HPDE6-E6E7 (cell line): ENCODE measurements around the gene ZNF672.
"Not testable (repeated sequence)": the region's sequence is repeated elsewhere in the genome, so short reads cannot be mapped to it uniquely, and the experiment has no call there.

Source experiments
- DNase-seq: peaks from one replicate; pipeline ENCODE4 v3.0.0; 2011; ENCODE audit warnings: missing footprints; ENCODE audit errors: extremely low spot score

ZNF672 gene

DNA sequence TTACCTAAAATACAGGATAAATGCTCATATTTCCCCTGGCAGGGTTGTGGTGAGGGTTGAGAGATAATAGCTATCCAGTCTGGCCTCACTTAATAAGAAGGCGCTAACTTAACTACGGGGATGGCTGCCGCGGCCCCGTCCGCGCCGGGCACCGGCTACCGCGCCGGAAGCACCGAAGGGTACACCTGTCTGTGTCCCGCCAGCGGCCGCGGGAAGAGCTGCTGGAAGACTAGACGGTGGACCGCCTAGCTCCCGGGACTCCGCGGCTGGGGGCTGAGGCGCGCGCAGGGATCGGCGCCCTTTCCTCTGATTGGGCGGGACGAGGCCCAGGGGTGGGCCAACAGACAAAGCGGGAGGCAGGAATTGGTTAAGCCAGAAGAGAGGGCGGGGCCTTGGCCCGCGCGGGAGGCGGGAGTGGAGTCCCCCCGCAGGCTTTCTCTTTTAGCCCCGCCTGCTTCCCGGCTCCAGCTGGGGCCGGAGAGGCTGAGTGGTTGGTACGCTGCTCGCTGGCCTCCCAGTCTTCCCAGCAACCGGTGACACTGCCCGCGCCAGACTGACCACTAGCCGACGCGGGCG, at the start of gene ZNF672:
Gene ZNF672, plus strand, starts transcription at position 444 of the 576 bp plus-strand sequence. CDS start 9,051 bp downstream, outside the sequence.
- DNase-seq, result peak; percentile 96

DNA sequence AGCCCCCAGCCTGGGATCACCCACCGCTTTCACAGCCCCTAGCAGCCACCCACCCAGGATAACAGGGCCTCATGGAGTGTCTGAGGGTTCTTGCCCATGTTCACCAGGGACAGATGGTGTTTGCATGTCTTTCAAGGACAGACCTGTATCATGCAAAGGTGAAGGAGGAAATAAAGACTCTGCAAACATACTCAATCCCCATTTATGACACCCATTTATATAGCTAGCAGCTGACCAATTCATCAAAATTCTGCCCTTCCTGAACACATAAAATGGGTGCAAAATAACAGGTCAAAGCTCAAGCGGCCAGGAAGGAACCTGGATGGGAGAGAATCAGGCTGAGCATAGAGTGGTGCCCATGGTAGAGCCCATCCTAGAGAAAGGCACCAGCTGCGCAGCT, 49.7 kb upstream of the ZNF672 start:
- DNase-seq, result no peak

DNA sequence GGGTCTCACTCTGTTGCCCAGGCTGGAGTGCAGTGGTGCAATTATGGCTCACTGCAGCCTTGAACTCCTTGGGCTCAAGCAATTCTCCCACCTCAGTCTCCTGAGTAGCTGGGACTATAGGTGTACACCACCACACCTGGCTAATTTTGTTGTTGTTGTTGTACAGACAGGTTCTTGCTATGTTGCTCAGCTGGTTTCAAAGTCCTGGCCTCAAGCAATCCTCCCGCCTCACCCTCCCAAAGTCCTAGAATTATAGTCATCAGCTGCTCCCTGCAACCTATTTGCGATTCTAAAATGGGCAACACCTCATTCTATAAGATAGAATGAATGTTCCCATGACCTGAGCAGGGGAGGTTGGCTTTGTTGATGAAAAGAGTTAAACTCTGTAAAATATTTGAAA, 48.7 kb upstream of the ZNF672 start:
- not testable (repeated sequence) for DNase-seq

DNA sequence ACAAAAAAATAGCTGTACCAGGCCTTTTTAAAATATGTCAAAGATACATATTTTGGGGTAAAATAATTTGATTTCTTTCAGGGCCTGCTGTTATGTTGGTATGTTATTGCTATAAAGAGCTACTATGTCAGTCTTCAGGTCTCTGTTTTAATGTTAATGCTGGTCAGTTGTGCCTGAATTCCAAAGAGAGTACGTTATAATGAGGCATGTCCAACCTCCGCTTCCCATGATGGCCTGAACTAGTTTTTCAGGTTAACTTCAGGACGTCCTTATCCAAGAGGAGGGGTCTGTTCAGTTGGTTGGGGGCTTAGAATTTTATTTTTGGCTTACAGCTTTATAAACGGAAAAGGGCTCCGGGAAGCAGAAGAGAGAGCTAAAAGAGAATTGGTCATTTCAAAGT, 47.6 kb upstream of the ZNF672 start:
- DNase-seq, result no peak

DNA sequence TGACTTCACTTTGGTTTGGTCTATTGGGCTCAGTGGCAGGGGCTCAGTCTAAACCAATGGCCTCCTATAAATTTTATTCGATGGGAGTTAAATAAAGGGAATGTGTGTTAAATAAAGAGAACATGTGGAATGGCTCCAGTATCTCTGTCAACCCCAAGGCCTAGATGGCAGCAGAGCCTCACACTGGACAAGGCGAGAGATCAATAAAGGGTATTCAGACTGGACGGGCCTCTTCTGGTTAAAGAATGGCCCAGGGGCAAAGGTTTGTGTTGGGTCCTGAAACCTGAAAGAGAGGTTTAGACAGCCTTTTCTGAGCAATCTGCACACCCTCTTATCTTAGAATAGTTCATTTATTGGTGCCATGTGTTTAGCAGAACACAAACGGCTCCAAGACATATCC, 47.0 kb upstream of the ZNF672 start:
- DNase-seq, result no peak

DNA sequence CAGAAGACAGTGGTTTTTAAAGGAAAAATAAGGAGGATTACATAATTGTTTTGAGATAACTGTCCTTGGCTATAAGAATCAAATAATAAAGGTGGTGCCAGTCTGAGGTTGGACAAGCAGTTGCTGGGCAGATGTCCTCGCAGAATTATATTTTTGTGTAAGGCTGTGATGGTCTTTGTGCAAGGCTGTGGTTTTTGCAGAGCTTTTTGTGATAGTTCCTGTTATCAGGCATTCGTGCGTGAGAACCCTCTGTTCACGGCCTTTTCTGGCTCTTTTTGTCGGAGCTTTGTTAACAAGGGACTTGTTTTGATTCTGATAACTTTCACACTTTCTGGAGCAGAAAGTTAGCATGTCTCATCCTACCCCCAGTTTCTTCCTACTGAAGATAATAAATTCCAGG, 45.7 kb upstream of the ZNF672 start:
- no peak for DNase-seq

DNA sequence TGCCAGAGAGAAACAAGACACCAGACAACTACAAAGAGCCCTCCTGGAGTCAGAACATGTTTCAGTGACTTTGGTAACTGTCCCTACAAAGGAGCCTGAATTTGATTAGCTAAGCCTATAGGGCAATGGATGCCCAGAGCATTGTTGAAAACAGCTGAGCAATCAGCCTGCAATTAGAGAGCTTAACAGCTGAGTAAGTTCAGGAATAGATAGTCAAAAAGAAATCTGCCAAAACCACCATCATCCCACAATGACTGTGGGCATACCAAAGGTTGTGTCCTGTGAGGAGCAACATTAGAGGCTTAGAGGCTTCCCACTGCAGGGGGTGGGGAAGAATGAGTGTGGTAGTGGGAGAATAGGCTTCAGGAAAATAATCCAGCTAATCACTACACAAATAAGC, 44.4 kb upstream of the ZNF672 start:
- no peak for DNase-seq

DNA sequence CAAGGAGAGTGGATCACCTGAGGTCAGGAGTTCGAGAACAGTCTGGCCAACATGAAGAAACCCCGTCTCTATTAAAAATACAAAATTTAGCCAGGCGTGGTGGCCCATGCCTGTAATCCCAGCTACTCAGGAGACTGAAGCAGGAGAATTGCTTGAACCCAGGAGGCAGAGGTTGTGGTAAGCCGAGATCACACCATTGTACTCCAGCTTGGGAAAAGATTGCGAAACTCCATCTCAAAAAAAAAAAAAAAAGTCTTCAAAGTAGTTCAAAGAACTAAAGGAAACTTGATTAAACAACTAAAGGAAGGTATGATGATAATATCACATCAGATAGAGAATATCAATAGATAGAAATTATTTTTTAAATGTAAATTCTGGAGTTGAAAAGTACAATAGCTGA, 43.4 kb upstream of the ZNF672 start:
- not testable (repeated sequence) for DNase-seq

DNA sequence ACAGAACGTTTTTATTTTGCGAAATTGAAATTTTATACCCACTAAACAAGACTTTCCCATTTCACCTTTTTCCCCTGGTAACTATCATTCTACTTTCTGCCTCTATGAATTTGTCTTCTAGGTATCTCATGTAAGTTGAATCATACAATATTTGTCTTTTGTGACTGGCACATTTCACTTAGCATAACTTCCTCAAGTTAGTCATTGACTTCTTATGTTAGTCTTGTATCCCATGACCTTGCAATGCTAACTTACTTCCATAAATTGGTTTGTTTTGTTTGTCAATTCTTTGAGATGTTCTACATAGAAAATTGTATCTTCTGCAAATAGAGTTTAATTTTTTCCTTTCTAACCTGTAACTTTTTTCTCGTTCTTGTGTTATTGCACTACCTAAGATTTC, 39.2 kb upstream of the ZNF672 start:
- no peak for DNase-seq

DNA sequence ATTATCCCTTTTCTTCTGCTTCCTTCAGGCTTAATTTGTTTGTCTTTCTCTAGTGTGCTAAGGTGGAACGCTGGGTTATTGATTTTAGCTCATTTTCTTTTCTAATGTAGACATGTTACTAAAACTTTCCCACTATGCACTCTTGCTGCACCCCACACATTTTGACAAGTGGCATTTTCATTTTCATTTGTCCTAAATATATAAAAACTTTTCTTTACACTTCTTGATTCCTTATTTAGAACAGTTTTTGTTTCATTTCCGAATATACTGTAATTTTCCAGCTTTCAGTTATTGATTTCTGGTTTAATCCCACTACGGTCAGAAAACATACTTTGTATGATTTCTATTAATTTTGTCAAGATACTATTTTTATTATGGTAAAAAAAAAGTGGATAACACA, 37.6 kb upstream of the ZNF672 start:
- no peak for DNase-seq

DNA sequence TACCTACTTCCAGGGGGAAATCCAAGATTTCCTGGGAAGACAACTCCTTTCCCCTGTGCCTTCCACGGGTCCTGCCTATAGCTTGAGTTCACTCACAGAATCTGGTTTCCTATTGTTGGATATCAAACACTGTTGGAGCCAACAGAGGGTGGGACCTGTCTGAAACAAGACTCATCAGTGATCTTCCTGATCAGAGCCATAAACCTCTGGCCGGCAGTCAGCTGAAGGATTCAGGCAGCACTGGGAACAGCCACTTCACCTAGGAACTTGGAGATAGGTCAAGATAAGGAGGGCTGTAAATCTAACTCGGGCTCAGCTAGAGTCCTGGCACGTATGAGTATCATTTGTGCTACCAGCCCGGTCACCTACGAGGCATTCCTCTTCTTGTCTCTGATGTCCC, 35.6 kb upstream of the ZNF672 start:
- no peak for DNase-seq

DNA sequence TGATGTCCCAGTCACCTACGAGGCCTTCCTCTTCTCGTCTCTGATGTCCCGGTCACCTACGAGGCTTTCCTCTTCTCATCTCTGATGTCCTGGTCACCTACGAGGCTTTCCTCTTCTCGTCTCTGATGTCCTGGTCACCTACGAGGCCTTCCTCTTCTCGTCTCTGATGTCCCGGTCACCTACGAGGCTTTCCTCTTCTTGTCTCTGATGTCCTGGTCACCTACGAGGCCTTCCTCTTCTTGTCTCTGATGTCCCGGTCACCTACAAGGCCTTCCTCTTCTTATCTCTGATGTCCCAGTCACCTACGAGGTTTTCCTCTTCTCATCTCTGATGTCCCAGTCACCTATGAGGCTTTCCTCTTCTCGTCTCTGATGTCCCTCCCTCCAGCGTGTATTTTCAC, 34.5 kb upstream of the ZNF672 start:
- DNase-seq, result not testable (repeated sequence)

DNA sequence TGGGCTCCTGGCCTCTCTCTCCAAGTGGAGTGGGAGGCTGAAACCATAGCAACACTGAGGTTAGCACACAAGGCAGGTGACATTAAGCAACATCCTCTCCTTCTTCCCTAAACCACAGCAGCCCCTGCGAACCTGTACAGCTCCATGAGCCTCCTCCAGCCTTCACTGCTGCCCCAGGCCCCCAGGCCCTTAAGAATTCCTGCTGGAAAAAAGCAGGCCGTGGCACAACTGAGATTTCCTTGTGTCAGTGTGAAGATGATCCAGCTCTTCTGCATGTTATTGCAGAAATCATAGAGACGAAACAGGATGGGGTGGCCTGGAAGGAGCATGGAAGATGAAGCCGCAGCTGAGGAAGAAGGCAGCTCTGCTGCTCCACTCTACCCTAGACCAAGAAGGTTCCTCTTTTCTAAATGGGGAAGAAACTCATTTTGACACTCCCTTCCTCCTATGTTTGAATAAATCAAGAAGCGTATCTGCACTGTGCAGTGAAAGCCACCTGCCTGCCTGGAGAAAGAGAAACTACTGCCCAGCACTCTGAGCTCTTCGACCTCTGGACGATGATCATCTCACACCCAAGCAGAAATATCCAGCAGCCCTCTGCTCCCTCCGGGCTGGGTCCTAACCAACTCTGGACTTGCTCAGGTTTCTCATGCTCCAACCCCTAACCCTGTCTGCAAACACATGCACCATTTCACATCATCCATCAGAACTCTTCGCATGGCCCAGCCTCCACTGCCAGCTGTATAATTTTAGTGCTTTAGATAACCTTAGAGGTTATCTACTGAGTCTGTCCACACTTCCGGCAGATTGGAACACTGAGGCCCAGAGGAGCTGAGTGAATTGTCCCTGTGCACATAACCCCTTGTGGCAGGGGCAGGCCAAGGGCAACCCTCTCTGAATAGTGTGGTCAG, 33.0 kb upstream of the ZNF672 start:
- no peak for DNase-seq

DNA sequence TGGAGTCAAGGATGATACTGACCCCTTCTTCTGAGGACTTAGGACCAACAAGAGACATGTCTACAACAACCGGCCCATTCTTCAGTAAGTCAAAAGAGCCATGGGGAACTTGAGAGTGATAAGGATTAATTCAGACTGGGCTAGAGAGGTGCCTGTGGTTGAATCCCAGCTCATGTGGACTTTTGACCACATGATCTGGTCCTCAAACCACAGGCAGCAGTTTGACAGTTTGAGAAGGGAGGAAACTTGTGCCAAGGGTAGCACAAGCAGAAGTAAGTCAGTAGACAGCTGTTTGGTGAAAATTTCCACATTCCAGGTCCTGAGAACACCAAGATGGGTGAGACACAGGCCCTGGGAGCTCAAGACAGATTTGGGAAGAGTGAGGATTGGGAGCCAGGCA, 32.1 kb upstream of the ZNF672 start:
- DNase-seq, result no peak

DNA sequence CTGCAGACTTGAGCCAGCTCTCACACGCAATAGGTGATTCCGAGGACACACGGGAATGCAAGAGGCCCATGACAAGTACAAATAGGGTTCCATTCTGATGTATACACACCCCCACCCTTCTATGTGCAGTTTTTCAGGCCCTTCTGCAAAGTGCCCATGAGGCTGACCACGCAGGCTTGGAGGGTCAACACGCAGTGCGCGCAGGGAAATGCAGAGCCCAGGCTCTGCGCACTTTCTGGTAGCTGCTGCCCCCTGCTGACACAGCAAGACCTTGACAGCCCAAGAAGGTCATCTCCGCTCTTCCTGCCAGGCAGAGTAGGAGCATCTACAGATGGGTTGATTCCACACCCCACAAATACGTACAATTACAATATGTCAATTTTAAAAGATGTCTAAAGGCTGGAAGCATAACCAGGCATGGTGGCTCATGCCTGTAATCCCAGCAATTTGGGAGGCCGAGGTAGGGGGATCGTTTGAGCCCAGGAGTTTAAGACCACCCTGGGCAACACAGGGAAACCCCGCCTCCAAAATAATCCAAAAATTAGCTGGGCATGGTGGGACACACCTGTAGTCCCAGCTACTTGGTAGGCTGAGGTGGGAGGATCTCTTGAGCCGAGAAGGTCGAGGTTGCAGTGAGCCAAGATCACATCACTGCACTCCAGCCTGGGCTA, 30.8 kb upstream of the ZNF672 start:
- no peak for DNase-seq

DNA sequence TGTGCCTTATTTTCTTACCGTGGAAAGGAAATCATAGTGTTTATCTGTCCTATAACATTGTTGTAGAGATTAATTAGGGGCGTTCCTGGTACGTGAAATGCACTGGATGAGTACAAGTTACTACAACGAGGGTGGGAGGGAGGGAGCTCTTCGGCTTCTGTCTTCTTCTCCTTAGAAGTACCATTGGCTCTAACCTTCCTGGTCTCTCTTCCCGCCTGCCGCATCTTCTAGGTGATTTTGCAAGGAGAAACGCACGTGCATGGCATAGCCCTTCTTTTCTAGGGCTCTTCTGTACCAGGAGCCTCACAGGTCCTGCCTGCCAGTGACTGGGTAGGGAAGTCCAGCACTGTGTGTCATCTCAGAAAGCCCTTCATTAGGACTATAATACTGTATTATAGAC, 29.1 kb upstream of the ZNF672 start:
- DNase-seq, result no peak

DNA sequence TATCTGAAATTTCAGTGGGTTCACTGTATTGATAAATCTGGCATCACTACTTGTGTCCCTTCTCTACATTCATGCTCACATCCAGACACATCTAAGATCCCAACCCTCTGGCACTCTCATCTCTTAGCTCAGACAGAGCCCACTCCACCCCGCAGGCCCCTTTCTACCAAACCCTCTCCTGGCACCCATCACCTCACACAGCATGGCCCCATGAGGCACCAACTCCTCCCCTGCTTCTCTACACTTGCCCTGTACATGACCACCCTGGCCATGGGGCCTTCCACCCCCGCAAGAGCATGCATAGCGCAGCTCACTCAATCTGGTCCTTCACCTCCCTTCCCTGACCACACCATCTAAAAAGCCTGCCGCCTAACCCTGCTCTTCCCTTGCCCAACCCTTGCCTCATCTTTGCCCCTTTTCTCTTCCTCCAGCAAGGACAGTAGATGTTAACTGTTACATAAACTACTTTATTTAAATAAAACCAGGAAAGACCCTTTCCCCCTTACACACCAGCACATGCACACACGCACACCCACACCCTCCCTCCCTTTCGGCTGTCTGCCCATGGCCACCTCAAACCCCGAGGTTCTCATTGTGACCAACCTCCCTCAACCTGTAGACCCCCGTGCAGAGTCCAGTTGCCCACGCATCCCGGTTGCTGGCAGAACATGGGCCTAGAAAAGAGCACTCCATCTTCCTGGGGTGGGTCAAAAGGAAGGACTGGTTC, 27.9 kb upstream of the ZNF672 start:
- no peak for DNase-seq

DNA sequence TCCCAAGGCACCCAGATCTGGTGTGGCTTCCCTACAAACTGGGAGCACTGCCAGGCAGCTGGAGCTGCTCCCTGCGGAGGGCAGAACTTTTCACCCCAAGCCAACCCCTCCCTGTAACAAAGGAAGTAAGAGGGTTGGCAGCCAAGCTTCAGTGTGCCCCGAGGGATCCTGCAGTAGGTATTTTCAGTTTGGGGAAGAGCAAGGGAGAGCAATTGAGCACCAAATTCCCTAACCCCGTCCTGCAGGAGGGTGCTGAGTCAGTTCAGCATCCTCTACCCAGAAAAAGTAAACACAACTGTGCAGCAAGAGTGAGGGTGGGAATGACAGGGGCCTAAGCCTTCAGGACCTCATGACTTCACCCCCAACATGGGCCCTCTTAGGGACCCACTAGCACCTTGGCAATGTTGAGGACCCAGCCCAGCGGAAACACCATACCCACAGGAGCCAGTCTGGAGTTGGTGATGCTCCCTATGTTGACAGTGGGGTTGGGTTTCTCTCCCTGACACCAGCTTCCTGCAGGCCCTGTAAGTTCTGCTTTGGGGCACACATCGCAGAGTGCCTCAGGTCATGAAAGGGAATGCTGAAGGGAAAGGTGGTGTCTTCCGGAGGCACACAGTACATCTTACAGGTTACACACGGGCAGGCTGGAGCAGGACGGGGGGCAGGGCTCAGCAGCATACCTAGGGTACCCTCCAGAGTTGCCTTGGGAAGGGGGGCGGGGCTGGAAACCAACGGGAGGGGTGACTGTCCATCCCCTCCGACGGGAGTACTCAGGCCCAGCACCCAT, 27.1 kb upstream of the ZNF672 start:
- no peak for DNase-seq

DNA sequence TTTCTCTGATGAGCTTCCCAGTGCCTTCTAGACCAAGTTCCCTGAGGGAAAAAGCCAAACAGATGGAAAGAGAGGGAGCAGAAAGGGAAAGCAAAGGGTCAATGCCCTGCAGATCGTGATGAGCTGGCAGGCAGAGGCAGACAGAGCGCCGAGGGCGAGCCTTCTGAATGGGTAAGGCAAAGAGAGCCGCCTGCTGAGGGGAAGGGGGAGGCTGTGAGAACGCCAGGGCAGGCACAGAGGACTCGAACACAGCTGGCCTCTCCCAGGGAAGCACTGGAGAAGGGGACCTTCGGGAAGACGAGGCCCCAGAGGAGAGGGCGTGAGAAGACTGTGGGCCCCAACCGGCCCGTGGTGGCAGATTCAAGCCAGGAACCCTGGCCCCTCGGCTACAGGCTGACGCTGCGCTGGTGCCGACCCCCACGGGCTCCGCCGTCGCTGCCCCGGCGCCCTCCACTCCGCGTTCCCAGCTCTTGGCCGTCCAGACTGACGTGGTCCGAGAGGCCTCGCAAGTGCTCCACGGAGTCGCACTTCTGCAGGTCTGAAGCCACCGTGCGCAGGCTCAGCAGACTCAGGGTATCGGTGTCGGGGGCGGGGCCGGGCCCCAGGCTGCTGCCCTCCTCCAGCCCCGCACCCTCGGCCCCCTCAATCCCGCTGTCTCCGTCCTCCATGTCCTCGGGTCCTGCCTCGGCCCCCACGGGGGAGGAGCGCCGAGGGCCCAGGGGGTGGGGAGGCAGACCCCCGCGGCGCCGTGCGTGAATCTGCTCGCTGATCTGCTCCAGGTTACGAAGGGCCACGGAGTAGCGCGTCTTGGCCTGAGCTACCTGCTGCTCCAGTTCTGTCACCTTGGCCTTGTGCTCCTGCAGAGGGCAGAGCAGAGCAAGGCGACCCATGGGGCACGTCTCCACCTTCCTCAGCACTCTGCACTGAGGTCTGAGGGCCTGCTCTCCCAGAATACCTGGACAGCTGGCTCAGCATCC, 26.2 kb upstream of the ZNF672 start:
- no peak for DNase-seq

DNA sequence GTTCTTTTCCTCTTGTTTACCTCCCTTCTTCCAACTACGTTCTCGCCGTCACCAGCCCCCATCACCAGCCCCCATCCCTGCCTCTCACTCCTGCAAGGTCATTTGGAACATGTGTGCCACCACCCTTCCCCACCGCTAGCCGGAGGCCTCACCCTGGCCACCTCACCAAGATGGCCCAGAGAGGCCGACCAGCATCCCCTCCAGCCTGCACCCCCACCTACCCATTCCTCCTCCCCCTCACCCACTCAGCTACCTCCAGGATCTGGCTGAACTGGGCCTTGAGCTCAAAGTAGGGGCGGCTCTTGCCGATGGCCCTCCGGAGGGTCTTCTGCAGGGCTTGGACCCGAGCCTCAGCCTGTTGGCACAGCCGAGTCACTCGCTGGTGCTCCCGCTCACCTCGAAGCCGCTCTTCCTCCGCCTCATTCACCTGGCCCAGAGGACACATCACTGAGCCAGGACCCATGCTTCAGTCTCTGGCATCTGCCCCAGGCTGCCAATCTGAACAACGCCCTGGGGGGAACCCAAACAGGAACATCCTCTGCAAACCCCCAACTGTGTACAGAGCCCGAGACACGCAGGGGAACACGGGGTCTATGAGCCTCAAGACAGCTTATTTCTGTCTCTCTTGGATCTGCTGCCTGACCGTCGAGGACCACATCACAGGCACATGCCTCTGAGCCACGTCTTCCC, 25.1 kb upstream of the ZNF672 start:
- no peak for DNase-seq
